Activated CD4-positive, alpha-beta T cell treated with anti-CD3 and anti-CD28 coated beads, Interleukin-2, amount 10 ng/mL, durations not matched to agents 24 days and 14 days (primary cell): ENCODE data around the gene RNASE11. TPM values are rescaled to one million over a fixed set of nuclear protein-coding genes. Genes with fewer than 3 reads are reported as not detected.
"Not testable (repeated sequence)": the region's sequence is repeated elsewhere in the genome, so short reads cannot be mapped to it uniquely, and the experiment has no call there.

Source experiments
- DNase-seq: peaks from one replicate; pipeline ENCODE4 v3.0.0; 2022
- H3K27ac Mint-ChIP-seq: one replicate; pipeline ENCODE4 v1.8.0; 2022; ENCODE audit warnings: mild to moderate bottlenecking, mixed read lengths
- H3K27me3 Mint-ChIP-seq: one replicate; pipeline ENCODE4 v1.8.0; 2022; ENCODE audit warnings: mixed read lengths
- H3K36me3 Mint-ChIP-seq: one replicate; pipeline ENCODE4 v1.8.0; 2022; ENCODE audit warnings: low read depth, mild to moderate bottlenecking, mixed read lengths
- H3K4me1 Mint-ChIP-seq: one replicate; pipeline ENCODE4 v1.8.0; 2021; ENCODE audit warnings: mixed read lengths
- H3K4me3 Mint-ChIP-seq: one replicate; pipeline ENCODE4 v1.8.0; 2022; ENCODE audit warnings: mild to moderate bottlenecking, moderate library complexity, mixed read lengths
- H3K9me3 Mint-ChIP-seq: one replicate; pipeline ENCODE4 v1.8.0; 2021; ENCODE audit warnings: mixed read lengths
- intact Hi-C: fragments of 100-400 bp; cut with micrococcal nuclease; formaldehyde crosslinking; loops from one replicate; pipeline ENCODE4 v1.15.1; 2023
- total RNA-seq: library from RNA; stranded (reverse); gene quantifications from 2 replicates; pipeline ENCODE4 v1.2.3, GENCODE V29; 2022

RNASE11 gene
- total RNA-seq, 1 donor from 2014 or later: not detected

DNA sequence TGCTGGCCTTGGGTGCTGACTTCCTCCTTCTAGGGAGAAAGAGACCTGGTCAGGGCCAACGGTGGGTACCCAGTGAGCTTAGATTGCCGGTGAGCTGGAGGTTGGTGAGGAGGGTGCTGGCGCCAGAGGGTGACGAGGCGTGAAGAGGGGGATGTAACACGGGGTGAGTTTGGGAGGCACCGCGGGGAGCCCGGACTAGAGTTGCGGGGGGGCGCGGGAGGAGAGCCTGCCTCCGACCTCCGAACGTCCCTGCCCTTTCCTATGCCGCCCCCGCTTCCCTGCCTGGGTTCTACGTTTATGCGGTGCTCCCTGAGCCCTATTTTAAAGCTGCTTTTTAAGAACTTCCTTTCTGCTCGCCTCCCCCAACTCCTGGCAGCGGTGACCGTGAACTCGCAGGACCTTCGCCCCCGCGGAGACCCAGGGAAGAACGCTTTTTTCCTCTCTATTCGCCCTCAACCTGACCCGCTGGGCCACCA lies 35.1 kb upstream of the RNASE11 start:
- no peak for DNase-seq
- Mint-ChIP-seq H3K9me3 (peaks cover 4% of the 10 kb centered on the region), H3K27me3 (peaks cover 42% of the 10 kb centered on the region), H3K4me3 (peak overlapping the region; percentile 62), H3K36me3 (peaks cover 3% of the 10 kb centered on the region), H3K4me1 (peaks cover 49% of the 10 kb centered on the region), H3K27ac (no peak overlapping the region)
- intact Hi-C loops: no loop called here

DNA sequence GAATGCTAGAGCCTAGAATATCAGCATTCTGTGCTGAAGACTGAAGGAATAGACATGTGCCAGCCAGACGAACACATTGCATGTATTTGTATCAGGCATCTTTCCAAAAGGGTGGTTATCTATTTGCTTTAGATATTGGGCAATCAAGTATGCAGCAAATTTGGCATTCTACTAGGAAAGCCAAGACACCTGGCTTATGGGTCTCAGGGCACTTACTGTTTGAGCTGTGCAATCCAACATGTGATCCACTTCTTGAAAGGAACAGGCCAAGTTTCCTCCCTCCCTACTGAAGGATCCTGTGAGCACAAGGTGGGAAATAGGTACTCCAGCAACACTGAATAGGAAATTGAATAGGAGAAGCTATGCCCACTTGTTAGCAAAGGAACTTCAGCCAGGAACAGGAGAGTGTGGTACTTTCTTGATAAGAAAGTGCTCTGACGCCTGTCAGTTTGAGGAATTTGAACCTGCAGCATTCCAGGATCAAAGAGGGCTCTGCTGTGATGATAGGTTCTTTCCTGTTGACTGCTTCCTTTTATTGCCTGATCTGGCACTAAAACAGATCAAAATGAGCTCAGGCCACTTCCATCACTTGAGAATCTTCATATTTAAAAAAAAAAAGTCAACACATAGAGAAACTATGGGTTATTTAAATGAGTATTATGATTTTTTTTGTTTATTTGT lies 33.1 kb upstream of the RNASE11 start:
- Mint-ChIP-seq H3K4me3 (no peak overlapping the region), H3K27me3 (peaks cover 24% of the 10 kb centered on the region), H3K36me3 (peaks cover 3% of the 10 kb centered on the region), H3K27ac (no peak overlapping the region), H3K4me1 (peaks cover 43% of the 10 kb centered on the region), H3K9me3 (peaks cover 4% of the 10 kb centered on the region)
- no peak for DNase-seq
- intact Hi-C loops: no loop called here

DNA sequence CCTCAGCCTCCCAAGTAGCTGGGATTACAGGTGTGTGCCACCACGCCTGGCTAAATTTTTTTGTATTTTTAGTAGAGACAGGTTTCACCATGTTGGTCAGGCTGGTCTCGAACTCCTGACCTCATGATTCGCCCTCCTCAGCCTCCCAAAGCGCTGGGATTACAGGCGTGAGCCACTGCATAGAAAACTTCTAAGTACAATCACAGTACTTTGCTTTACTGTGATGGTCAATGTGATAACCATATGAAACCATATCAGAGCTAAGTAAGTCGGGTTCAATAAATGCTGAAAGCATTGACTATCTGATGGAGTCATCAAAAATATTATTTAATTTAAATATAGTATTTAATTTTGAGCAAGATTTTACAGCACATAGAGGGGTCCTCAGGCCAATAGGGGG lies 31.9 kb upstream of the RNASE11 start:
- H3K4me3 Mint-ChIP-seq, H3K27ac Mint-ChIP-seq, H3K36me3 Mint-ChIP-seq, DNase-seq, H3K9me3 Mint-ChIP-seq, intact Hi-C loops: not testable (repeated sequence)
- Mint-ChIP-seq H3K27me3 (peaks cover 12% of the 10 kb centered on the region), H3K4me1 (peaks cover 33% of the 10 kb centered on the region)

DNA sequence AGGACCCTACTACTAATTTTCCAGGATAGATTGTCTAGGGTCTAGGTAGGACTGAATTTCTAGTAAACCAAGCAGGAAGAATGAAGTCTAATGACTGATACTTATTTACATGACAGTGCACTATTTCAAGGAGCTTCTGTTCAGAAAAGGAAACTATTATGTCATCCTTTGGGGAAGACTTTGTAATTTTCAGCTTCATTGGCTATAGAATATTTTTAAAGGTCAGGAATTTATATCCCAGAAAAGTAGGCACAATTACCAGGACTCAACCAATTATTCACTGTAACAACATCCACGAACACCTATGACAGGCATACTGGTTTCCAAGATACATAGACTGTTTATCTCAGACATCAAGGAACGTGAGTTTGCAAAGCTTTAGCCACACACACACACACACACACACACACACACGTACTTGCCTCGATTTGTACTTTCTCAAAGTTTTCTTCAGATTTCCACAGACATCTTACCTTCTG lies 30.5 kb upstream of the RNASE11 start:
- peaks cover 25% of the 10 kb centered on the region for H3K4me1 Mint-ChIP-seq
- intact Hi-C loops: no loop called here
- no peaks in the 10 kb centered on the region for H3K9me3 Mint-ChIP-seq
- H3K36me3 Mint-ChIP-seq: no peaks in the 10 kb centered on the region
- no peak for DNase-seq
- H3K4me3 Mint-ChIP-seq: no peak overlapping the region
- peaks cover 5% of the 10 kb centered on the region for H3K27me3 Mint-ChIP-seq
- H3K27ac Mint-ChIP-seq: no peak overlapping the region

DNA sequence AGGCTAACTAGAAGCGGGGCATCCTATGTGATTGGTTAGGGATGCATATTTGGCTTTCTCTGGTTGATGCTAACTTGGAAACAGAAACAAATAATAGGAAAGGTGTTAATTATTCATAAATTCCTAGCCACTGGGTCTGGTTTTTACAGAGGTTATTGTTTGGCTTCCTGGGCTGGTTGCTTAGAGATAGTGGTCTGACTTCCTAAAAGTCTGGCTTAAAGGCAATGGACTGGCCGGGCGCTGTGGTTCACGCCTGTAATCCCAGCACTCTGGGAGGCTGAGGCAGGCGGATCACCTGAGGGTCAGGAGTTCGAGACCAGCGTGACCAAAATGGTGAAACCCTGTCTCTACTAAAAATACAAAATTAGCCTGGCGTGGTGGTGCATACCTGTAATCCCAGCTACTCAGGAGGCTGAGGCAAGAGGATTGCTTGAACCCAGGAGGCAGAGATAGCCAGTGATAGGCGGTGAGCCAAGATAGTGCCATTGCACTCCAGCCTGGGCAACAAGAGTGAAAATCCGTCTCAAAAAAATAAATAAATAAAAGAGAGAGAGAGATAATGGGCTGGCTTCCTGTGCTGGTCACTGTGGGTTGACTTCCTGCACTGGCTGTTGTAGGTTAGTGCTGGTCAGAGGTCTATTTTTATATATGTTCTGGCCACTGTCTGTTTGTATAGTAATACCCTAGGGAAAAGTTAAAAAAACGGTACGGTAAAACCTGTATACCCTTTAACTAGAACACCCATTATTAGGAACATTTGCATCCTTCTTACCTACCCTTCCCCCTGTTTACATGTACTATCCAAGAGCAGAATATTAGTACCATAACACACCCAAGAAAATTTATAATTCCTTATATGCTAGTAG lies 29.6 kb upstream of the RNASE11 start:
- intact Hi-C loops: no loop called here
- Mint-ChIP-seq H3K27ac (no peak overlapping the region), H3K9me3 (no peaks in the 10 kb centered on the region), H3K4me1 (peaks cover 18% of the 10 kb centered on the region), H3K4me3 (no peak overlapping the region), H3K36me3 (no peaks in the 10 kb centered on the region), H3K27me3 (peaks cover 3% of the 10 kb centered on the region)
- no peak for DNase-seq

DNA sequence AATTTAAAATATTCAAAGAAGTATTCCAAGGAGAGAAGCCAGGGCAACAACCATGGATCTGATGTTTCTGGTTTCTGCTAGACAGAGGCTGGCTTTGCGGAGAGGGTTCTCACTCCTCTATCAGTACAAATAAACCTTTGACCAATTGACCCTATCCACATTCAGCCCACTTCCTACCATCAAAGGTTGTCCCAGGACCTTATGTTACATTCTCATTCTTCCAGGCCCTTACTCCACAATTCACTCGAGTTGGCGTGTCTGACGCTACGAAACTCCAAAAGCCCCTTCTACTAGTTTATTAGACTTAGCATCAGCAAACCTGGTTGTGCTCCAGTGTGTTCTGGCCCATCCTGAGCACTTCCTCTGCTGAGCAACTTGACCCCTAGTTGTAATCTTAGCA lies 28.2 kb upstream of the RNASE11 start:
- DNase-seq: no peak
- intact Hi-C loops: no loop called here
- H3K36me3 Mint-ChIP-seq: no peaks in the 10 kb centered on the region
- H3K9me3 Mint-ChIP-seq: no peaks in the 10 kb centered on the region
- H3K4me3 Mint-ChIP-seq: no peak overlapping the region
- H3K4me1 Mint-ChIP-seq: peaks cover 18% of the 10 kb centered on the region
- H3K27me3 Mint-ChIP-seq: peaks cover 3% of the 10 kb centered on the region
- H3K27ac Mint-ChIP-seq: no peak overlapping the region

DNA sequence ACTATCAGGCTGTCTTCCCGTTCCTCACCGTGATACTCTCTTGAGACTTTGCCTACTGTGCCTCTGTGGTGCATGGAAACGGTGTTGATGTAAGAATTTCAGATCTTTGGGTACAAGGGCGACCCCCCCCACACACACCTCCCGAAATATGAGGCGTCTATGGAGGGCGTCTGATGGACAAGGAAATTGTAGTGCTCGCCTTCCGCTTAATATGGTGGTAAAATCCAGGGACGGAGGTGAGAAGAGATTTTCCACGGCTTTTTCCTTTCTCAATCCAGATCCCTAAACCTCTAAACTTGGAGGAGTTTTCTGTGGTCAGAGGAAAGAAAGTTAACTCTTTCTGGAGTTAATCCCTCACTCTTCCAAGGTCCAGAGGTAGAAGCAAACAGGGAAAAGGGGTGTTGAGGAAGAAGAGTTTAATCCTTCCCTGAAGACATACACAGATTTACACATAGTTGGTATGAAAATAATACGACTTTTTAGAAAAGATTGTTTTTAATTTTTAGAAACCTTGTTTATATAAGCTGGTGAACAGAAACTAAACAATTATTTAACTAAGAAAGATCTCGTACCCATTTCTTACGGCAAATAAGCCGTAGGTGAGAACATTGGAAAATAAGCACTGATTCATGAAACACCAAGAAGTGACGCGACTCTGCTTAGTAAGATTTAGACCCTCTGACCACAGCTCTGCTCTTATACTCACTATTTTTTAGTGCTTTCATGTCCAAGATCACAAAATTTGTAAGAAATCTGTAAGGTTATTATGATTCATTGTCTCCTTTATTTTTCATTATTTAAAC lies 26.4 kb upstream of the RNASE11 start:
- intact Hi-C loops: loop anchor here (5.0 kb wide), 2 partner anchors 488 to 898 kb away; partner anchors contain the start of genes METTL3 and TMEM253
- Mint-ChIP-seq H3K27me3 (peaks cover 3% of the 10 kb centered on the region), H3K27ac (no peak overlapping the region), H3K36me3 (no peaks in the 10 kb centered on the region), H3K4me1 (peaks cover 18% of the 10 kb centered on the region), H3K4me3 (no peak overlapping the region), H3K9me3 (no peaks in the 10 kb centered on the region)
- no peak for DNase-seq

DNA sequence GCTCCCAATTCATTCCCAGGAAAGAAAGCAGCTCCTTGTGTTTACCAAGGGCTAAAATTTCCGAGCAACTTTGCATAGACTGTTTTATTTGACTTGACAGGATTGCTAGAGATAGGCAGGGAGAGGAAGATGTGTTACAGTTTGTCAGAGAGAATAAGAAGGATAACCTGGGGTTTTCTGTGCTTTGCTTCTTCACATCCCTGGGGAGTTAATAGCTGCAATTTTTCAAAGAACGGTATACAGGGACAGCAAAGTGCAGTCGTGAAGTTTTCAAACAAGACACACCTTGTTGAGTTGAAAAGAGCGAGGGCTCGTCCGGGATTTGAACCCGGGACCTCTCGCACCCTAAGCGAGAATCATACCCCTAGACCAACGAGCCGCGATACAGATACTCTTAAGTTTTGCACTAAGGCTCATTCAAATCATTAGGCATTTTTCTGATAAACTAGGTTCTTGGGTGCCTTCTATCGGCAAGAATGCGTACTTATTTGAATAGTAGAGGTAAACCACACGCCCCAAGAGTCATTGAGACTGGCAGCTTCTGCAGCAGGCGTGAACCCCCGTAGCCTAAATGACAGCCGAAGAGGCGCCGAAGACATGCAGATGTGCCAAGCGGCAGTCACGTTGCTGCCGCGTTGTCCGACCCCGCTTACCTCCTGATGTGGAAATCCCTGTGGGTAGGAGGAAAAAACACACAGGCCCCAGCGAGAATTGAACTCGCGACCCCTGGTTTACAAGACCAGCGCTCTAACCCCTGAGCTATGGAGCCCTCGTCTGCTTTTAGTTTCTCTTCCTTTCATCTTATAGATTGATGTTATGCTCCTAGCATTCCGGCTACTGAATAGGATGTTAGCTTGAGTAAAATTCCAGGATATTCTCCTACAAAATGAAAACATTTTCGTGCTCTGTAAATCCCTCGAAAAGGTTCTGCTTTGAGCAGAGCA lies 25.6 kb upstream of the RNASE11 start:
- peak; percentile 94 for DNase-seq
- intact Hi-C loops: loop anchor here (1.0 to 5.0 kb wide), 10 partner anchors 12 to 899 kb away; partner anchors contain the start of genes APEX1, METTL3, PARP2 and PNP
- H3K4me3 Mint-ChIP-seq: no peak overlapping the region
- no peak overlapping the region for H3K27ac Mint-ChIP-seq
- no peaks in the 10 kb centered on the region for H3K9me3 Mint-ChIP-seq
- peaks cover 14% of the 10 kb centered on the region for H3K4me1 Mint-ChIP-seq
- H3K36me3 Mint-ChIP-seq: no peaks in the 10 kb centered on the region
- H3K27me3 Mint-ChIP-seq: peaks cover 1% of the 10 kb centered on the region

DNA sequence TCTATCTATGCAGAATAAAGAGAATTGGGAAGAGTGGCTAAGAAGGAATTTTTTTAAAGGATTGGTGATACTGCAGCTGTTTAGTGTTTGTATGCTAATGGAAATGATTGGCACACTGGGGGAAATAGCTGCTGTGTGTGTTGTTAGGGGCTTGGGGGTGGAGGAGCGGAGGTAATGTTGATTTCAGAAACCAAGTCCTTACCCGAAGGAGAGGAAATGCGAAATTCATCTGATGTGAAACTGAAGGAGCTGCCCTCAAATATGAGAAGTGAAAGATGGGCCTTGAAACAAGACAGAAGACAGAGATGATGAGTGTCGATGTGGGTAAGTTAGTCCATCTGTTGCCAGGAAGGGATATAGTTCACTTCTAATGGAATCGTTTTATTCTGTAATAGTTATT lies 24.6 kb upstream of the RNASE11 start:
- H3K9me3 Mint-ChIP-seq: no peaks in the 10 kb centered on the region
- intact Hi-C loops: loop anchor here (2.0 to 5.0 kb wide), 3 partner anchors 200 to 900 kb away; partner anchors contain the start of genes METTL3, TEP1 and TMEM253
- H3K4me1 Mint-ChIP-seq: peaks cover 10% of the 10 kb centered on the region
- peaks cover 1% of the 10 kb centered on the region for H3K27me3 Mint-ChIP-seq
- no peak for DNase-seq
- no peak overlapping the region for H3K4me3 Mint-ChIP-seq
- H3K36me3 Mint-ChIP-seq: no peaks in the 10 kb centered on the region
- H3K27ac Mint-ChIP-seq: no peak overlapping the region

DNA sequence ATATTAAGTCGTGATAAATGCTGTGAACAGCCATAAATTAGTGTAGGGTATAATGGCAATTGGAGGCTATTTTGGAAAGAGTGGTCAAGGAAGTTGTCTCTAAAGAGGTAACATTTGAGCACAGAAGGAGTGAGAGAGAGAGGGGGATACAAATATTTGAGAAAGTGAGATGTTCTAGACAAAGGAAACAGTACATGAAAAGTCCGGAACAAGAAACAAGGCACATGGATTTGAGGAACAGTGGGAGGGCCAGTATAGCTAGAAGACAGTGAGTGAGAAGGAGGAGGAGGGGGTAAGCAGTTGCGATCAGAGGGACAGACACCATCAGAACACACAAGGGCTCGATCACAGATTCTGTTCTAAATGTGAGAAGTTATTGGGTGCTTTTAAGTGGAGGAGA lies 23.5 kb upstream of the RNASE11 start:
- H3K36me3 Mint-ChIP-seq: no peaks in the 10 kb centered on the region
- H3K4me1 Mint-ChIP-seq: peaks cover 9% of the 10 kb centered on the region
- no peaks in the 10 kb centered on the region for H3K9me3 Mint-ChIP-seq
- no peak overlapping the region for H3K4me3 Mint-ChIP-seq
- H3K27ac Mint-ChIP-seq: no peak overlapping the region
- no peak for DNase-seq
- peaks cover 1% of the 10 kb centered on the region for H3K27me3 Mint-ChIP-seq
- intact Hi-C loops: loop anchor here (2.0 to 5.0 kb wide), 3 partner anchors 244 to 901 kb away; partner anchors contain the start of genes METTL3 and TMEM253

DNA sequence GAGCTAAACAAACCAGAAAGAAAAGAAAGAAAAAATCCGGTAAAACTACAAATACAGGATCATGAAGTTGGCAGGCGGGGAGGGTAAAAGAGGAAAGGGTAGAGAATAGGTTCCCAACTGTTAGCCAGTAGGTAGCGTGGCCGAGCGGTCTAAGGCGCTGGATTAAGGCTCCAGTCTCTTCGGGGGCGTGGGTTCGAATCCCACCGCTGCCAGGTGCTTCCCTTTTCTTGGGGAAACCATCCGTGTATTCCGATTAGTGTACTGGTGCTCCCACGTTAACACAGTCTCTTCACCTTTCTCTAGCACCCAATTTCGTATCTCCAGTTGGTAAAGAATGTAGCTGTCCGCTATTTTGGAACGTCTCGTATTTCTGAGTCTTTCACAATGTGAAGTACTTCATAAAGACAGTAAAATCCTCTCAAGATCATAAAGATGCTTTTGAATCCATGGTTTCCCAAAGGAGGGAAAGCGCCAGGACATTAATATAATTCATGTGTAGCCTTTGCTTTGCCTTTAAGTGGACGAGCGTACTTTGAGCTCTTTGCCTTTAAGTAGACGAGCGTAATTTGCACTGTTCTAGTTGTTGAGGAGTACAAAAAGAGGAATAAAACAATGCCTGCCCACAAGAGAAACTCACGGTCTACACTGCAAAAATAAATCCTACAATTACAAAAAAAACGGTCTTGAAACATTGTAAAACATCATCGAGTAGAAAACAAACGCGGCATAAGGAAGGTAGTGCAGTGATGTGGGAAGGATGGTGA lies 22.4 kb upstream of the RNASE11 start:
- Mint-ChIP-seq H3K4me3 (no peak overlapping the region), H3K4me1 (peaks cover 8% of the 10 kb centered on the region), H3K27me3 (no peaks in the 10 kb centered on the region), H3K27ac (no peak overlapping the region), H3K9me3 (no peaks in the 10 kb centered on the region), H3K36me3 (no peaks in the 10 kb centered on the region)
- intact Hi-C loops: loop anchor here (2.0 to 5.0 kb wide), 3 partner anchors 245 to 902 kb away; partner anchors contain the start of genes METTL3 and TMEM253
- peak; percentile 91 for DNase-seq
